Measurements from ENCODE around the gene ABCC12. TPM values are rescaled to one million over a fixed set of nuclear protein-coding genes. Genes with fewer than 3 reads are reported as not detected.

ABCC12 gene
- total and polyA plus RNA-seq, 4 donors: not detected

GRCh38 chr16:48139517-48139916, 16.3 kb downstream of the ABCC12 start:
- no peaks in the 10 kb centered on the region for H3K36me3 ChIP-seq (ENCODE audit: control insufficient read depth in 4 of 4, insufficient read depth in 4 of 4, low read length in 4 of 4)
- ATAC-seq (ENCODE audit: insufficient read depth, low FRiP score) (no peak), DNase-seq (no peak)
- H3K4me3 ChIP-seq: no peak overlapping the region
- H3K9me3 ChIP-seq (ENCODE audit: control insufficient read depth in 4 of 4, insufficient read depth in 3 of 4, low read length in 3 of 4): no peaks in the 10 kb centered on the region
- WGBS, 2 donors: 92 to 96% methylated on average over 3 of the region's 3 CpGs
- no peak for TF ChIP-seq CTCF (IDR thresholded peaks at IDR 0.05; ENCODE audit: control extremely low read depth, extremely low read depth)
- H3K9ac ChIP-seq (ENCODE audit: insufficient read depth in 1 of 2, low read length in 2 of 2): no peak overlapping the region
- no peak overlapping the region for H3K27ac ChIP-seq (ENCODE audit: low read depth in 1 of 2, low read length in 1 of 2)
- no peaks in the 10 kb centered on the region for H3K27me3 ChIP-seq (ENCODE audit: control insufficient read depth in 3 of 3, insufficient read depth in 3 of 3, low read length in 2 of 3)
- no peaks in the 10 kb centered on the region for H3K4me1 ChIP-seq (ENCODE audit: control insufficient read depth in 5 of 5, insufficient read depth in 5 of 5, low read length in 5 of 5)

GRCh38 chr16:48138543-48138942, 17.2 kb downstream of the ABCC12 start:
- no peaks in the 10 kb centered on the region for H3K9me3 ChIP-seq (ENCODE audit: control insufficient read depth in 4 of 4, insufficient read depth in 3 of 4, low read length in 3 of 4)
- no peak for TF ChIP-seq CTCF (IDR thresholded peaks at IDR 0.05; ENCODE audit: control extremely low read depth, extremely low read depth)
- no peaks in the 10 kb centered on the region for H3K4me1 ChIP-seq (ENCODE audit: control insufficient read depth in 5 of 5, insufficient read depth in 5 of 5, low read length in 5 of 5)

GRCh38 chr16:48137822-48138221, 18.0 kb downstream of the ABCC12 start:
- ATAC-seq (ENCODE audit: insufficient read depth, low FRiP score): no peak
- H3K9ac ChIP-seq (ENCODE audit: insufficient read depth in 1 of 2, low read length in 2 of 2): no peak overlapping the region
- H3K36me3 ChIP-seq (ENCODE audit: control insufficient read depth in 4 of 4, insufficient read depth in 4 of 4, low read length in 4 of 4): no peaks in the 10 kb centered on the region
- H3K4me3 ChIP-seq: no peak overlapping the region
- 82 to 97% methylated on average over 3 of the region's 3 CpGs for WGBS, 2 donors
- H3K27me3 ChIP-seq (ENCODE audit: control insufficient read depth in 3 of 3, insufficient read depth in 3 of 3, low read length in 2 of 3): no peaks in the 10 kb centered on the region
- no peak for DNase-seq
- no peak for TF ChIP-seq CTCF (IDR thresholded peaks at IDR 0.05; ENCODE audit: control extremely low read depth, extremely low read depth)
- no peak overlapping the region for H3K27ac ChIP-seq (ENCODE audit: low read depth in 1 of 2, low read length in 1 of 2)
- H3K4me1 ChIP-seq (ENCODE audit: control insufficient read depth in 5 of 5, insufficient read depth in 5 of 5, low read length in 5 of 5): no peaks in the 10 kb centered on the region
- H3K9me3 ChIP-seq (ENCODE audit: control insufficient read depth in 4 of 4, insufficient read depth in 3 of 4, low read length in 3 of 4): no peaks in the 10 kb centered on the region

More at GRCh38 chr16:48138543-48138942, 17.2 kb downstream of the ABCC12 start:
- H3K27ac ChIP-seq (ENCODE audit: low read depth in 1 of 2, low read length in 1 of 2): no peak overlapping the region
- no peak overlapping the region for H3K9ac ChIP-seq (ENCODE audit: insufficient read depth in 1 of 2, low read length in 2 of 2)
- H3K27me3 ChIP-seq (ENCODE audit: control insufficient read depth in 3 of 3, insufficient read depth in 3 of 3, low read length in 2 of 3): no peaks in the 10 kb centered on the region
- DNase-seq: no peak
- no peak for ATAC-seq (ENCODE audit: insufficient read depth, low FRiP score)
- WGBS, 2 donors: 87 to 90% methylated on average over 2 of the region's 2 CpGs
- H3K4me3 ChIP-seq: no peak overlapping the region
- H3K36me3 ChIP-seq (ENCODE audit: control insufficient read depth in 4 of 4, insufficient read depth in 4 of 4, low read length in 4 of 4): no peaks in the 10 kb centered on the region

All from lung (tissue), 12 donors.